Smooth muscle cell (in vitro differentiated cells): ENCODE results near the gene TLK2. TPM values are rescaled to one million over a fixed set of nuclear protein-coding genes. Genes with fewer than 3 reads are reported as not detected.

Experiments
- DNase-seq: peaks from one replicate; lab custom pipeline; 2025; ENCODE audit not compliant: unreplicated experiment; lab: John Stamatoyannopoulos, UW
- H2AFZ ChIP-seq: fragments of 200-600 bp; sonication (generic); 2 replicates; pipeline ENCODE4 v1.6.0; 2016; ENCODE audit warnings: antibody characterized with exemption, low read depth, mild to moderate bottlenecking
- H3F3A ChIP-seq: fragments of 200-600 bp; sonication (generic); 2 replicates; pipeline ENCODE4 v1.6.0; 2017; ENCODE audit warnings: antibody characterized with exemption, low read depth
- H3K27ac ChIP-seq: fragments of 200-600 bp; sonication (generic); 2 replicates; pipeline ENCODE4 v1.5.1; 2016; ENCODE audit warnings: low read depth, mild to moderate bottlenecking
- H3K27me3 ChIP-seq: fragments of 200-600 bp; sonication (generic); 2 replicates; pipeline ENCODE4 v1.6.1; 2016; ENCODE audit warnings: low read depth, mild to moderate bottlenecking
- H3K36me3 ChIP-seq: fragments of 200-600 bp; sonication (generic); 2 replicates; pipeline ENCODE4 v1.5.1; 2016; ENCODE audit warnings: low read depth
- H3K4me1 ChIP-seq: fragments of 200-600 bp; sonication (generic); 2 replicates; pipeline ENCODE4 v1.5.1; 2016; ENCODE audit warnings: low read depth
- H3K4me2 ChIP-seq: fragments of 200-600 bp; sonication (generic); 2 replicates; pipeline ENCODE4 v1.6.0; 2016; ENCODE audit warnings: mild to moderate bottlenecking
- H3K4me3 ChIP-seq: fragments of 200-600 bp; sonication (generic); 2 replicates; pipeline ENCODE4 v1.5.1; 2016; ENCODE audit warnings: mild to moderate bottlenecking
- H3K79me2 ChIP-seq: fragments of 200-600 bp; sonication (generic); 2 replicates; pipeline ENCODE4 v1.6.0; 2016; ENCODE audit warnings: low read depth, mild to moderate bottlenecking
- H3K9ac ChIP-seq: fragments of 200-600 bp; sonication (generic); 2 replicates; pipeline ENCODE4 v1.6.0; 2016; ENCODE audit warnings: low read depth
- H3K9me3 ChIP-seq: fragments of 200-600 bp; sonication (generic); replicated peaks from 2 replicates; pipeline ENCODE4 v1.5.1; 2016; ENCODE audit warnings: low read depth
- H4K20me1 ChIP-seq: fragments of 200-600 bp; sonication (generic); 2 replicates; pipeline ENCODE4 v1.6.0; 2016; ENCODE audit warnings: low read depth
- WGBS: methylation state at CpG from one replicate; pipeline ENCODE4 v1.1.7; 2016; ENCODE audit warnings: low lambda C conversion rate; 5-methylcytosine and 5-hydroxymethylcytosine counted together
- polyA plus RNA-seq: library from polyadenylated mRNA; unstranded; fragments of >200 nt; fragmentation: Nextera tagmentation; extraction: Ambion mirVana; gene quantifications from 2 replicates; pipeline ENCODE4 v1.2.1, GENCODE V29; 2016
- total RNA-seq: library from RNA; depleted of rRNA; stranded (reverse); fragments of >200 nt; gene quantifications from 2 replicates; pipeline ENCODE4 v1.2.3, GENCODE V29; 2014
- TF ChIP-seq, protein P1 (sequence below): fragments of 200-600 bp; sonication (generic); IDR thresholded peaks from 2 replicates; pipeline ENCODE4 v1.5.1; 2017; ENCODE audit warnings: borderline replicate concordance, mild to moderate bottlenecking, antibody characterized with exemption; ENCODE audit not compliant: insufficient read depth, poor library complexity, severe bottlenecking

Gene TLK2
- total and polyA plus RNA-seq, 2 experiments from 2014 or later, result 15.9 to 29.2 TPM

- peak overlapping the region; percentile 52 for H3K9ac ChIP-seq
- no peak overlapping the region for H2AFZ ChIP-seq
- H3K4me1 ChIP-seq, result peaks cover 31% of the 10 kb centered on the region
- no peak for DNase-seq
- peaks cover 100% of the 10 kb centered on the region for H4K20me1 ChIP-seq
- peaks cover 69% of the 10 kb centered on the region for H3K79me2 ChIP-seq
- WGBS, result 4% methylated on average over 41 of the region's 57 CpGs
- H3K9me3 ChIP-seq, result no peaks in the 10 kb centered on the region
- peak overlapping the region; percentile 85 for H3K4me2 ChIP-seq
- peak overlapping the region; percentile 77 for H3K27ac ChIP-seq
- H3K27me3 ChIP-seq, result no peaks in the 10 kb centered on the region
- H3K36me3 ChIP-seq, result no peaks in the 10 kb centered on the region
- H3F3A ChIP-seq, result peaks cover 24% of the 10 kb centered on the region
- TF ChIP-seq, protein P1, sequence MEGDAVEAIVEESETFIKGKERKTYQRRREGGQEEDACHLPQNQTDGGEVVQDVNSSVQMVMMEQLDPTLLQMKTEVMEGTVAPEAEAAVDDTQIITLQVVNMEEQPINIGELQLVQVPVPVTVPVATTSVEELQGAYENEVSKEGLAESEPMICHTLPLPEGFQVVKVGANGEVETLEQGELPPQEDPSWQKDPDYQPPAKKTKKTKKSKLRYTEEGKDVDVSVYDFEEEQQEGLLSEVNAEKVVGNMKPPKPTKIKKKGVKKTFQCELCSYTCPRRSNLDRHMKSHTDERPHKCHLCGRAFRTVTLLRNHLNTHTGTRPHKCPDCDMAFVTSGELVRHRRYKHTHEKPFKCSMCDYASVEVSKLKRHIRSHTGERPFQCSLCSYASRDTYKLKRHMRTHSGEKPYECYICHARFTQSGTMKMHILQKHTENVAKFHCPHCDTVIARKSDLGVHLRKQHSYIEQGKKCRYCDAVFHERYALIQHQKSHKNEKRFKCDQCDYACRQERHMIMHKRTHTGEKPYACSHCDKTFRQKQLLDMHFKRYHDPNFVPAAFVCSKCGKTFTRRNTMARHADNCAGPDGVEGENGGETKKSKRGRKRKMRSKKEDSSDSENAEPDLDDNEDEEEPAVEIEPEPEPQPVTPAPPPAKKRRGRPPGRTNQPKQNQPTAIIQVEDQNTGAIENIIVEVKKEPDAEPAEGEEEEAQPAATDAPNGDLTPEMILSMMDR, result no peak
- H3K4me3 ChIP-seq, result peak overlapping the region; percentile 51
Measured at GRCh38 chr17:62652251-62653001, 173.8 kb downstream of the TLK2 start.

- peak; percentile 28 for DNase-seq
- H3K9me3 ChIP-seq, result no peaks in the 10 kb centered on the region
- peak overlapping the region; percentile 85 for H3K4me2 ChIP-seq
- H3F3A ChIP-seq, result peaks cover 20% of the 10 kb centered on the region
- H3K4me3 ChIP-seq, result peak overlapping the region; percentile 51
- peak overlapping the region; percentile 77 for H3K27ac ChIP-seq
- H4K20me1 ChIP-seq, result peaks cover 100% of the 10 kb centered on the region
- no peaks in the 10 kb centered on the region for H3K36me3 ChIP-seq
- peaks cover 69% of the 10 kb centered on the region for H3K79me2 ChIP-seq
- no peak overlapping the region for H2AFZ ChIP-seq
- H3K4me1 ChIP-seq, result peaks cover 31% of the 10 kb centered on the region
- H3K27me3 ChIP-seq, result no peaks in the 10 kb centered on the region
- H3K9ac ChIP-seq, result peak overlapping the region; percentile 52
- WGBS, result 5% methylated on average over 30 of the region's 30 CpGs
- TF ChIP-seq, protein P1, result no peak
Measured at GRCh38 chr17:62653002-62653825, 174.6 kb downstream of the TLK2 start.

DNA sequence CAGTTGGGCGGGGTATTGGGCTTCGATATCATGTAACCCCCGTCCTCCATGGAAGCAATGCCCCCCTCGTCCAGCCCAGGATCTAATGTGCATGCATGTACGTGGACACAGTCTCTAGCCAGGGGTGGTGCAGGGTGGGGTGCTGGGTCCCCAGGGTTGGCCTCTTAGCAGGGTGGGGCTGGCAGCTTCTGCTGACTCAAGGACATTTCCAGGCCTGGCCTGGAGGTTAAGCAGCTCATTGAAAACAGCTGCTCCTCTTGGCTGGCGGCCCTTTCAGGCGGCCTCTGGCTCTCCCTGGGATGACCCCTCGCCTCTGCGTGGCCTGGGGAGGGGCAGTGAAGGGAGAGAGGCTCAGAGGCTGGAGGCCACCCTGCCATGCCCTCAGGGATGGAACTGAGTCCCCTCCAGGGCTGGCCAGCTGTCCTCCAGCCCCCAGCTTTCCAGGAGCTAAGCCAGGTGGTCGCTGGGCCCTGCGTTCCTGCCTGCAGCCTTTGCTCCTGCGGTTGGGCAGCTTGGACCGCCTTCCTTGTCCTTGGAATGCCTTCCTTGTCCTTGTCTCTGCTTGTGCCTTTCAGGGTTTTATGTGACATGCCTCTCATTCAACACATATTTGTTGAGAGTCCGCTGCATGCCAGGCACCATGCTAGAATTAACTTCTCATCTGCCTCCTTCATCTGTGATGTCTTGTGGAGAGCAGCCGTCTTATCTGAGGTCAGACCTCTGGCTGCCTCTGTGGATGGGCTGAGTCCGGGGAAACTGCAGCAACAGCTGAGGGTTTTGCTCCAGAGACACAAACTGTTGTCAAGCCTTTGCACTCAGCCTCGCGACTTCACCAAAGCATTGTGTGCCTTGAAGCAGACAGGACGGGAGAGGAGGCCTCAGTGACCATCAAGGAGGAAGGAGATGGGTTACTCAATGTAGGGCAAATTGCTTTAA lies 175.5 kb downstream of the TLK2 start:
- Histone ChIP-seq H3K4me3 (no peak overlapping the region), H2AFZ (no peak overlapping the region), H3K9ac (no peak overlapping the region), H3K36me3 (no peaks in the 10 kb centered on the region), H3F3A (peaks cover 20% of the 10 kb centered on the region), H3K4me2 (peak overlapping the region; percentile 85), H3K9me3 (no peaks in the 10 kb centered on the region), H3K4me1 (peaks cover 31% of the 10 kb centered on the region), H4K20me1 (peaks cover 100% of the 10 kb centered on the region), H3K79me2 (peaks cover 69% of the 10 kb centered on the region), H3K27me3 (no peaks in the 10 kb centered on the region), H3K27ac (peak overlapping the region; percentile 77)
- no peak for DNase-seq
- 23% methylated on average over 18 of the region's 19 CpGs for WGBS
- TF ChIP-seq, protein P1, result no peak
